HT-29 (cell line): ENCODE results near the gene LRRC28. TPM values are rescaled to one million over a fixed set of nuclear protein-coding genes. Genes with fewer than 3 reads are reported as not detected.

Experiments used
- DNase-seq: peaks from one replicate; pipeline ENCODE4 v3.0.0-alpha.2; 2015; ENCODE audit warnings: low spot score
- total RNA-seq: library from RNA; depleted of rRNA; stranded (reverse); fragments of >200 nt; shearing (Covaris generic); gene quantifications from 2 replicates; pipeline ENCODE4 v1.2.3, GENCODE V29; 2014

LRRC28 gene
- total RNA-seq, 1 experiment from 2014 or later, result 10.9 TPM

GRCh38 chr15:99341786-99342185 lies 90.5 kb downstream of the LRRC28 start:
- DNase-seq, result no peak

GRCh38 chr15:99343208-99343607 lies 91.9 kb downstream of the LRRC28 start:
- DNase-seq, result no peak

- peak; percentile 23 for DNase-seq
Observed at GRCh38 chr15:99343881-99344551, 92.7 kb downstream of the LRRC28 start.

- DNase-seq, result no peak
Observed at GRCh38 chr15:99344639-99345038, 93.4 kb downstream of the LRRC28 start.

GRCh38 chr15:99345242-99345641 lies 94.0 kb downstream of the LRRC28 start:
- DNase-seq, result no peak

GRCh38 chr15:99345832-99346462 lies 94.7 kb downstream of the LRRC28 start:
- no peak for DNase-seq

- DNase-seq, result no peak
Observed at GRCh38 chr15:99347574-99347973, 96.3 kb downstream of the LRRC28 start.

- no peak for DNase-seq
Observed at GRCh38 chr15:99348412-99348811, 97.1 kb downstream of the LRRC28 start.

GRCh38 chr15:99350408-99350807 lies 99.1 kb downstream of the LRRC28 start:
- no peak for DNase-seq

- no peak for DNase-seq
Observed at GRCh38 chr15:99359769-99360168, 108.5 kb downstream of the LRRC28 start.

- peak; percentile 35 for DNase-seq
Observed at GRCh38 chr15:99361545-99362185, 110.4 kb downstream of the LRRC28 start.

- DNase-seq, result no peak
Observed at GRCh38 chr15:99365242-99365641, 114.0 kb downstream of the LRRC28 start.

GRCh38 chr15:99366013-99366412 lies 114.7 kb downstream of the LRRC28 start:
- DNase-seq, result no peak

GRCh38 chr15:99368743-99369142 lies 117.5 kb downstream of the LRRC28 start:
- no peak for DNase-seq

GRCh38 chr15:99369196-99369595 lies 117.9 kb downstream of the LRRC28 start:
- no peak for DNase-seq

- DNase-seq, result no peak
Observed at GRCh38 chr15:99371180-99372103, 120.2 kb downstream of the LRRC28 start.

GRCh38 chr15:99385005-99385669 lies 133.9 kb downstream of the LRRC28 start:
- no peak for DNase-seq

GRCh38 chr15:99385865-99386264 lies 134.6 kb downstream of the LRRC28 start:
- peak; percentile 84 for DNase-seq

- DNase-seq, result no peak
Observed at GRCh38 chr15:99386391-99386790, 135.1 kb downstream of the LRRC28 start.

GRCh38 chr15:99387421-99388168 lies 136.3 kb downstream of the LRRC28 start:
- DNase-seq, result no peak

- DNase-seq, result no peak
Observed at GRCh38 chr15:99390667-99391066, 139.4 kb downstream of the LRRC28 start.
